EL (cell line): ENCODE data around the gene NHLRC1.

ENCODE experiments used
- DNase-seq: peaks from one replicate; pipeline ENCODE4 v3.0.0-alpha.2; 2016

NHLRC1 gene

DNA sequence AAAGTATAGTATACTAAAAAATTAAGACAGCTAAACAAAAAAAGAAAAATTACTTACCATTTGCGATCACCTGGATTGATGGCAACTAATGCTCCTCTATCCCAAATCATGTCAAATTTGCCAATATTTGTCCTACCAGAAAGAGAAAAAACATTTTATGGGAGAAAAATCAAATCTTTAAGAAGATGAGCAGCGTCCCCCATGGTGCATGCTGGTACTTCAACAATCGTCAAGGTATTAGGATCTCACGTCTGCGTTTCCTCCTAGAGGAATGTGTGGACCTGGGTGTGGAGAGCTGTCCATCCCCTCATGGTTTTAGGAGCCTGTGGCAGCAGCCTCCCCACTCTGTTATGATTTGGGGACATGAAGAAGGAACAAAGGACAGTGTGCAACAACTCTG, 16.4 kb upstream of the NHLRC1 start:
- DNase-seq = no peak

- DNase-seq = no peak
These were observed 13.8 kb upstream of the NHLRC1 start for GRCh38 chr6:18136260-18136659.

- no peak for DNase-seq
These were observed 12.7 kb upstream of the NHLRC1 start for GRCh38 chr6:18135171-18135570.

- no peak for DNase-seq
These were observed 9.9 kb upstream of the NHLRC1 start for GRCh38 chr6:18132346-18132745.

- DNase-seq = peak; percentile 28
These were observed 3.6 kb upstream of the NHLRC1 start for GRCh38 chr6:18126121-18126520.

- DNase-seq = no peak
These were observed 823 bp downstream of the NHLRC1 start for GRCh38 chr6:18121580-18122127.

DNA sequence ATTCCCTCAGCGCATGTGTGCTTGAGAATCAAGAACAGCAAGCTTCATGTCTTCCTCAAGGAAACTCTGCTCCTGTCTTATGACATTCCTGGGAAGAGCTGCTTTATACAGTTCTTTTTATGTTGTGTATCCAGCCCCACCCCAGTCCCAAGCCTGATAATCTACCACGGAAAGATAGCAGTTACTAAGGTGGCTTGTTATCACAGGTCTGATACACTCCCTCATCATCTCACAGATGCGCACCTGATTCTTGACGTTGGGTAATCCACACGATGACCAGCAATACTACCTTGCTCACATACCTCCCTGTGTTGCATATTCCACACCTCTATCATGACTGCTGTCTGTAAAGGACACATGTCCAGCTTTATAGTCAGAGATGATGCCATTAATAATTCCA, 3.2 kb downstream of the NHLRC1 start:
- DNase-seq = no peak

- DNase-seq = no peak
These were observed 4.1 kb downstream of the NHLRC1 start for GRCh38 chr6:18118330-18118729.

DNA sequence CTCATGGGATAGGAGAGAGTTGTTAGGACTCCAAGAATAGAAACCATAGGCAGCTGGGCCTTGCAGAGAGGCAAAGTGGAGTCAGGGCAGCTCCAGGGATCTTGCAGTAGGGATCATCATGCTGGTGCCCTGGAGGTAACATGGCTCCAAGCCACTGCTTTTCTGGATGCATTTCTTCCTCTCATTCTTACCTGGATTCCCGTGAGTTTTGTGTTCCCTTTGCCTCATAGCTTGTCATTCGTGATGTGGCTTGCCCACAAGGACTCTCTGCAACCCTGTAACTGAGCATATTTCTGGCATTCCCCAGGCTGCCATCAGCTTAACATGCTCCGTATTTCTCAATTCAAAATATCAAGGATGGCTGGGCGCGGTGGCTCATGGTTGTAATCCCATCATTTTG, 5.3 kb downstream of the NHLRC1 start:
- DNase-seq = no peak

- DNase-seq = no peak
These were observed 7.1 kb downstream of the NHLRC1 start for GRCh38 chr6:18115356-18115755.

DNA sequence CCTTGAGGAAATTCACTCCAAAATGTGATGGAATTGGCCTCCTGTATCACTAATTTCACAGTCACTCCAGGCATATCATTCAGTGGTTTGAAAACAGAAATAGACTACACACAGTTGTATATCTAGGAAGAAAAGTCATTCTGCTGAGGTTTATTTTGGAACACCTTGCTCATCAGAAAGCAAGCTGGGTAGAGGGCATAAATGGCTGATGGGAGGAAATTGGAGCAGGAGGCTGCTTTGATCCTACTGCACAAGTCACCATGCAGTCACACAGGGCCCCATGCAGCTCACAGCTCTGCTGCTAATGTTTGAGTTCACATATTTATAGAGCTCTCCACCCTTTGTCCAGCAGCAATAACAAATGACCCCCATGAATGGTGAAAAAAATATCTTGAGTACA, 12.3 kb downstream of the NHLRC1 start:
- no peak for DNase-seq

DNA sequence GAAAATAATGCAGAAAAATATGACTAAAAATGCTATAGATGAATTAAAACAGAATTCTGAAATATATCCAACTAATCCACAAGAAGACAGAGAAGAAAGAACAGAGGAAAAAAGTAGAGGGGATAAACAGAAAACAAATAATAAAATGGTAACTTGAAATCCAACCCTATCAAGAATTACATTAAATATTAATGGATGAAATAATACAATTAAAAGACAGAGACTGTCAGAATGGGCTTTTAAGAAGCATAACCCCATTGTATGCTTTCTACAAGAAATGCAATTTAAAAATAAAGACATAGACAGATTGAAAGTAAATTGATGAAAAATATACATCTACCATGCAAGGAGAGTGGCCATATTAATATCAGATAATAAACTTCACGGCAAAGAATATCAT, 15.4 kb downstream of the NHLRC1 start:
- DNase-seq = no peak

DNA sequence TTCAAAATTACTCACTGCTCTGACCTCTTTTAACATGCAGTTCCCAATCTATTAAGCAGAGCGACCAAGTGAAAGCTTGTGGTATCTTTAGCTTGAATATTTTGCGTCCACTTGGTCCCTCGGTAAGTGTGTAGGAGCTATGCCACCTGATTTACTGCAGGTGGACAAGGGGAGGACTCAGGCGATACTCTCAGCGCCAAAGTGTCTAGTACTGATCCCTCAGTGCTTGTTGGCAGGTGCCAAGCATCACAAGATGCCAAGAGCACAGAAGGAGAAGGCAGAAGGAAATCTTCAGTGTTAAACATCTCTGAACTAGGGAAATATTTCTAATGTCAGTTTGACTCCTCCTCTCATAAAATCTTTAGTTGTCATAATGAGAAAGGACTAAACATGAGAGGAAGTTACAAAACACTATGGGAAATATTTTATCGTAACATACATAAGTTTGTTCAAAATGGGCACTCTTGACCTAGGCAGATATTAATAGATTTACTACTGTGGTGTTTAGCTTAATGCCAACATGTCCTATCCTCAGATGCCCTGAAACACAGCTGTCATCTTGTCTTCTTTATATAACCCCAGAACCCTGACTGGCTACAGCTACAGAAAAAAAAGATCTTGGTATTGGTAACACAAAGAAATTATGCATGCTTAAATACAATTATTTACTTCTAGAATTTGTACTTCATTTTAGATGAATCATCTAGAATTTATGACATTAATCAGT, 19.5 kb downstream of the NHLRC1 start:
- no peak for DNase-seq

DNA sequence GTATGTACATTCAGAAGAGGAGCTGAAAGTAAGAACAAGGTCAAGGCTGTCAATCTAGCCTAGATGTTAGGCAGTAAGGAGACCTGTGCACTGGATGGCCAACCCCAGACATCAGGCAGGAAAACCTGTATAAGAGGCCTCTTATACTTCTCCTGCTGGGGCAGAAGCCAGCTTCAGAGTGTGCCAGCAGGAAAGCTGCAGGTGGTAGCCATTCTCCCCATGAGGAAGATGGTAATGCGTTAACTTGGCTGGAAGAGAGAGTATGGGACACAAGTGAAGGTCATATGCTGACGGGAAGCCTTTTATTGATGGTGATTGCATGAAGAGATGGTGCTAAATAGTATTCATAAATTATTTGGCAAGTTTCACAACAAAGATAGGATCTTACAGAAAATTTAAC, 20.6 kb downstream of the NHLRC1 start:
- no peak for DNase-seq

DNA sequence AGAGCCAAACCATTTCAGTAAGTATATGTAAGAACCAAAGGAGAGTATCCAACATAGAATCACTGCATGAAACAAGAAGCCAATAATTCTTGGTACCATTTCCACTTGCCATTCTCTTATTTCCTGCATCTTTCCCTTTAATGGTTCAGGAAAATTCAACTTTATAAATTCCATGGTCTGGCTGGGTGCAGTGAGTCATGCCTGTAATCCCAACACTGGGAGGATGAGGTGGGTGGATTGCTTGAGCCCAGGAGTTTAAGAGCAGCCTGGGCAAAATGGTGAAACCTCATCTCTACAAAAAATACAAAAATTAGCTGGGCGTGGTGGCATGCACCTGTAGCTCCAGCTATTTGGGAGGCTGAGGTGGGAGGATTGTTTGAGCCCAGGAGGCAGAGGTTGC, 21.2 kb downstream of the NHLRC1 start:
- peak; percentile 60 for DNase-seq

DNA sequence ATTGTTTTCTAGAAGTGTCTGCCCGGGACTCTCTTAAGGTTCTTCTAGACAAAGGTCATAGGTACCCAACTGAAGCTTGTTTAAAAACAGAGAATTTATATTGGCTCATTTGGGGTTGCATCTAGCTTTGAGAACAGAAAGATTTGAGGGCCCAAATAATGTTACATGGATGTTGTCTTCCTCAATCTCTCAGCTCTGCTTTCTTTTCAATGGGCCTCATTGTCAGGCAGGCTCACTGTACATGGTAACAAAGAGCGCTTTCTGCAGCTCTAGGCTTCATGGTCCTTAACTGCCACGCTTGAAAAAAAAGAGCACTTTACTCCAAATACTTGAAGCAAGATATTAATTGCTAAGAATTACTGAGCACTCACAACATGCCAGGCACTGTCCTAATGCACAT, 22.2 kb downstream of the NHLRC1 start:
- no peak for DNase-seq

DNA sequence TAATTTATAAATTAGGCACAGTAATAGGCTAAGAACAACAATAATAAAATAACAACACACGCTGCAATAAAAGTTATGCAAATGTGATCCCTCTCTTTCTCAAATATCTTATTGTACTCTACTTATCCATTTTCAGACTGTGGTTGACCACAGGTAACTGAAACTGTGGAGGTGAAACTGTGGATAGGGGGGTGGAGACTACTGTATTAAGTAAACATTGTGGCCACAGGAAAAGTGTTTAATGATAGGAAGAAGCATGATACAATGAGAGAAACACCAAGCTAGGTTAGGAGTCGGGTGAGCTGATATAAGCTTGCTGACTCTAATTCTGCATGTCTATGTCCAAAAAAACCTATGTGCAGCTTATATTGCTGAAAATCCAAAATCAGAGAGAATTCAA, 23.0 kb downstream of the NHLRC1 start:
- no peak for DNase-seq

- DNase-seq = no peak
These were observed 26.1 kb downstream of the NHLRC1 start for GRCh38 chr6:18096423-18096822.

DNA sequence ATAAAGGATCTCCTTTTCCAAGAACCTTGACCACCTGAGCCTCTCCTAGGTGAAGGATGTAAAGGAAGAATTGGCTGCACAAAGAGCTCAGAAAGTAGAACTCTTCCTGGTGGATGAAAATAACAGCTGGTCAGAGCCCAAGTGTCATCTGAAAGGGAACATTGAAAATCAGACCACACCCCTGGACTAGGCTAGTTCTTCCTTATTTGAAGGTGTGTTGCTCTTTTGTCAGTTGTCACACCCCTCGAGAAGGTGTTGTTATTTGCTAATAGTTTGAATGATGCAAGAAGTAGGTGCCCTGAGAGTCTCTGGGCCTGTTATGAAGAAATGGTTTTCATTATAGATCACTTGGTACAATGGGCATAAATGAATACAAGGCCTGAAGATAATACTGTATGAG, 31.1 kb downstream of the NHLRC1 start:
- no peak for DNase-seq

DNA sequence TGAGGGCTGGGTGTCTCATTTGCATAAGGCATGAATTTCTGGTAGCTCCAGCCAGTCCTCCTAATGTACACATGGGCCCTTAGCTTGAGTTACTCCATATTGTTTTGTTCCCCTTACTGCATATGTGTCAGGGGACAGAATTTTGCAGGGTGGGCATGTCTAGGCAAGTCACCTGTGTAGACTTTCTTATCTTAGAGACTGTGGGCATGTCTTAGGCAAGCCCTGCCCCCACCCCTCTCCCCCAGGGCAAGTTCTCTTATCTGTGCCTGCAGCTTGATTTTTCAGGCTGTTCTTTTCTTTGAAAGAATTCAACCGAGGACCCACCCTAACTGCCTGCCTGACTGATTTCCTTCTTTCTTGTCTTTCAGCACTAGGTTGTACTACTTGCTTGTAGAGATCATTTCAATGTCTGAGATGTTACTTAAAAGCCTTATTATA, 32.1 kb downstream of the NHLRC1 start:
- no peak for DNase-seq

- DNase-seq = no peak
These were observed 33.8 kb downstream of the NHLRC1 start for GRCh38 chr6:18088419-18089296.

DNA sequence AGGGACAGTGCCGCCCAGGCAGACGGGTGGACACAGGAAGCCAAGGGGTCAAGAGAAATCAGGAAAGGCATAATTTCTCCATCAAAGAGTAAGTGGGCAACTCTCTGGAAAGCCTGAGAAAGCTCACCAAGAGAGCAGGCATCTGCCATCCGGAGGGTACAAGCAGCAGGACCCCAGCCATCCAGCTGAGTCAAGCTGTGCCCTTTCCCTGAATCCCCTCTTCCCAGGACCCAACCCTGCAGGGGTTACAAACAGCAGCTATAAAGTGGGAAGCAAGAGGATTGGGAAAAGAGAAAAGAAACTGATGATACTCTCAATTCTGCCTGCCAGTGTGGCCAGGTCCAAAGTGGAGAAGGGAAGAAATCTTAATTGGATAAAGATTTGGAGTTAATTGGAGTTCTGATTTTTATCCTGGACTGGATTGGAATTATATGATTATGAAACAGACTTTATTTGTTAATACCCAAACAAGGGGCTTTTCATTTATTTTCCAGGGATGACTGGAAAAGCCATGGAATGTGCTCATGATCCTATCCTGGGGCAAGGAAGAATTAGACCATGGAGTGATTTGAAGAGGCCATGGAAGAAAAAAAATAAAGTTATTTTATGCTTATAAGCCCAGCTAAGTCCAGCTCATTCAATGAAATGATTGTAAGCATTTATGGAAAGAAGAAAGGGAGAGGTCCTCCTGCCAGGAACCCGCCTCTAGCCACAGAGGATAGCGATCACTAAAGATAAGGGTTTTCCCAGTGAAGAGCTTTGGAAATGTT, 34.9 kb downstream of the NHLRC1 start:
- DNase-seq = no peak

- DNase-seq = no peak
These were observed 41.3 kb downstream of the NHLRC1 start for GRCh38 chr6:18081025-18081668.
